ENCODE results near the gene ARHGEF28. TPM values are rescaled to one million over a fixed set of nuclear protein-coding genes. Genes with fewer than 3 reads are reported as not detected.

Gene ARHGEF28
- polyA plus RNA-seq, 2 donors = 5.9 to 6.5 TPM

- H3K27ac ChIP-seq (ENCODE audit: low read depth in 2 of 2, low read length in 1 of 2) = peak overlapping the region in 1 of 2 donors; percentile 8
- no peaks in the 10 kb centered on the region for H3K4me1 ChIP-seq (ENCODE audit: control insufficient read depth in 2 of 2, insufficient read depth in 2 of 2, low read length in 1 of 2)
- H3K27me3 ChIP-seq (ENCODE audit: control insufficient read depth in 1 of 2, insufficient read depth in 2 of 2, low read length in 2 of 2) = no peaks in the 10 kb centered on the region
- H3K36me3 ChIP-seq (ENCODE audit: control insufficient read depth in 2 of 2, insufficient read depth in 2 of 2, low read length in 1 of 2) = no peaks in the 10 kb centered on the region
- no peaks in the 10 kb centered on the region for H3K9me3 ChIP-seq (ENCODE audit: control insufficient read depth in 2 of 2, insufficient read depth in 1 of 2, low read depth in 1 of 2, low read length in 1 of 2)
- H3K4me3 ChIP-seq (ENCODE audit: low read depth in 1 of 2, low read length in 2 of 2) = peak overlapping the region in 1 of 2 donors; percentile 27
- 46 to 50% methylated on average over 8 of the region's 8 CpGs for WGBS, 2 donors
Measured at GRCh38 chr5:73814233-73814846, 188.3 kb downstream of the ARHGEF28 start.

DNA sequence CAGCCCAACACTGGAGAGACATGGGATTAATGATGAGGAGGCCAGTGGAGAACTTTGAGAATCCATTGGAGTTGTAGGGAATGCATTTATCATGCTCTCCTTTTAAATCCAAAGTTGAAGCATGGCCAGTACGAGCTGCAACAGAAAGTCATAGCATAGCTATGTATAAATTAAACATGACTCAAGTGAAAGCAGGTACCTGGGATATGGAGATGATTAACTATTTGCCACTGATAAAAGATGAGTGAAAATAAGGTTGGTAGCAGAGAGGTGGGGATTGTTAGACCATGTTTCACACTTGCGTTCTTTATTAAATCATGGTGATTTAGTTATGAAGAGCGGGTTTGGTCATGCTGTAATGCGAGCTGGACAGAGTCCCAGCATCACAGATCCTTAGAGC lies 189.6 kb downstream of the ARHGEF28 start:
- 50 to 61% methylated on average over 4 of the region's 4 CpGs for WGBS, 2 donors
- Histone ChIP-seq H3K4me3 (ENCODE audit: low read depth in 1 of 2, low read length in 2 of 2) (no peak overlapping the region), H3K9me3 (ENCODE audit: control insufficient read depth in 2 of 2, insufficient read depth in 1 of 2, low read depth in 1 of 2, low read length in 1 of 2) (no peaks in the 10 kb centered on the region), H3K36me3 (ENCODE audit: control insufficient read depth in 2 of 2, insufficient read depth in 2 of 2, low read length in 1 of 2) (no peaks in the 10 kb centered on the region), H3K27ac (ENCODE audit: low read depth in 2 of 2, low read length in 1 of 2) (no peak overlapping the region), H3K27me3 (ENCODE audit: control insufficient read depth in 1 of 2, insufficient read depth in 2 of 2, low read length in 2 of 2) (no peaks in the 10 kb centered on the region), H3K4me1 (ENCODE audit: control insufficient read depth in 2 of 2, insufficient read depth in 2 of 2, low read length in 1 of 2) (peaks cover 0 to 8% of the 10 kb centered on the region in 2 donors)

DNA sequence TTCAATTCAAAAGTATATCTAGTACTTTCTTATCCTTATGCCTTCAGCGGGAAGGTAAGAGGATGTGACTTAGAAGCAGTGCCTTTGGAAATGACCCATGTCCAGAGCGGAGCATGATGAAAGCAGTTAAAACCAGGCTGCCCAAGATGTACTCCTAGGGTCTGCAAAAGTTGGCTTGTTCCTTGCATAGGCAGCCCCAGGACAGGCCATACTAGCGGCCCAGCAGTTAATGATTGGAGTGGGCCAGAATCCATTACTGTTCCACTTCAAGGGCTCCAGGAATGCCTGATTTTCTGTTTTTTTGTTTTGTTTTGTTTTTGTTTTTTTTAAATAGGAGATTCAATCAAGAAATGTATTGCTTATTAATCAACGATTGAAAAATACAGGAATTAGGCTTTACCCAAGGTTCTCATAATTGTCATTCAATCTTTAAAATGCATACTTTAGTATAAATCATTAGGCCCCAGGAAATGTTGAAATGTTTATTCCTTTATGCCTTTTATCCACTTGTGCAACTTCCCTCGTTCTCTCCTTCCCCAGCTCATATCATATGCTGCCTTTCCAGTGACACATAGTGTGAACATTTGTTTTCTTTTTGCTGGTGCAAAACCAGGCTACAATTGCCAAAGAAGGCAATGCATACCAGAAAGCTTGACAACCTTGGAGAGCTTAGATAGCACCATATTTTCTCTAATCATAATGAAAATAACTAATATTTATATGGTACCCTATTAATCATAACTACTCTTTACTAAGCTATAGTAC lies 190.8 kb downstream of the ARHGEF28 start:
- peaks cover 0 to 9% of the 10 kb centered on the region in 2 donors for H3K4me1 ChIP-seq (ENCODE audit: control insufficient read depth in 2 of 2, insufficient read depth in 2 of 2, low read length in 1 of 2)
- no peak overlapping the region for H3K4me3 ChIP-seq (ENCODE audit: low read depth in 1 of 2, low read length in 2 of 2)
- 85 to 87% methylated on average over 5 of the region's 5 CpGs for WGBS, 2 donors
- H3K36me3 ChIP-seq (ENCODE audit: control insufficient read depth in 2 of 2, insufficient read depth in 2 of 2, low read length in 1 of 2) = no peaks in the 10 kb centered on the region
- no peaks in the 10 kb centered on the region for H3K27me3 ChIP-seq (ENCODE audit: control insufficient read depth in 1 of 2, insufficient read depth in 2 of 2, low read length in 2 of 2)
- no peaks in the 10 kb centered on the region for H3K9me3 ChIP-seq (ENCODE audit: control insufficient read depth in 2 of 2, insufficient read depth in 1 of 2, low read depth in 1 of 2, low read length in 1 of 2)
- no peak overlapping the region for H3K27ac ChIP-seq (ENCODE audit: low read depth in 2 of 2, low read length in 1 of 2)

DNA sequence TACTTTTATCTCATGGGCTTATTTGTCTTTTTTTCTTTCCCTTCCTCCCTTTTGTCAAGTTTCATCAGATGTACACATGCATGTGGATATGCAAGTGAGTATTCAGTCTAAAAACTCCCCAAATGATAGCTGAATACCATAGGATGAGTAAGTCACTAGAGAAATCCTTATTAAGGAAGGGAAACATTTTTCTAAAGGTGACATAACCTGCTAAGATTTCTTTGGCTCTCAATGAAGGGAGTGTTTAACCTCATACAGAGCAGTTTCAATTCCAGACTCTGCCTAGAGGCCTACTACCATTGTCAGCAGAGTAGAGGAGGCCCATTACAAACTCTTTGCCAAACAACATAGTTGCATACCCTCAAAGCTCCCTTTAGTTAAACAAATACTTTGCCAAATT lies 192.4 kb downstream of the ARHGEF28 start:
- Histone ChIP-seq H3K36me3 (ENCODE audit: control insufficient read depth in 2 of 2, insufficient read depth in 2 of 2, low read length in 1 of 2) (no peaks in the 10 kb centered on the region), H3K4me3 (ENCODE audit: low read depth in 1 of 2, low read length in 2 of 2) (no peak overlapping the region), H3K4me1 (ENCODE audit: control insufficient read depth in 2 of 2, insufficient read depth in 2 of 2, low read length in 1 of 2) (peaks cover 0 to 9% of the 10 kb centered on the region in 2 donors), H3K27ac (ENCODE audit: low read depth in 2 of 2, low read length in 1 of 2) (no peak overlapping the region), H3K27me3 (ENCODE audit: control insufficient read depth in 1 of 2, insufficient read depth in 2 of 2, low read length in 2 of 2) (no peaks in the 10 kb centered on the region), H3K9me3 (ENCODE audit: control insufficient read depth in 2 of 2, insufficient read depth in 1 of 2, low read depth in 1 of 2, low read length in 1 of 2) (no peaks in the 10 kb centered on the region)

GRCh38 chr5:73820326-73820725 lies 194.3 kb downstream of the ARHGEF28 start:
- no peak overlapping the region for H3K27ac ChIP-seq (ENCODE audit: low read depth in 2 of 2, low read length in 1 of 2)
- 71 to 77% methylated on average over 2 of the region's 2 CpGs for WGBS, 2 donors
- no peaks in the 10 kb centered on the region for H3K36me3 ChIP-seq (ENCODE audit: control insufficient read depth in 2 of 2, insufficient read depth in 2 of 2, low read length in 1 of 2)
- no peaks in the 10 kb centered on the region for H3K9me3 ChIP-seq (ENCODE audit: control insufficient read depth in 2 of 2, insufficient read depth in 1 of 2, low read depth in 1 of 2, low read length in 1 of 2)
- H3K27me3 ChIP-seq (ENCODE audit: control insufficient read depth in 1 of 2, insufficient read depth in 2 of 2, low read length in 2 of 2) = no peaks in the 10 kb centered on the region
- no peak overlapping the region for H3K4me3 ChIP-seq (ENCODE audit: low read depth in 1 of 2, low read length in 2 of 2)
- peaks cover 0 to 12% of the 10 kb centered on the region in 2 donors for H3K4me1 ChIP-seq (ENCODE audit: control insufficient read depth in 2 of 2, insufficient read depth in 2 of 2, low read length in 1 of 2)

DNA sequence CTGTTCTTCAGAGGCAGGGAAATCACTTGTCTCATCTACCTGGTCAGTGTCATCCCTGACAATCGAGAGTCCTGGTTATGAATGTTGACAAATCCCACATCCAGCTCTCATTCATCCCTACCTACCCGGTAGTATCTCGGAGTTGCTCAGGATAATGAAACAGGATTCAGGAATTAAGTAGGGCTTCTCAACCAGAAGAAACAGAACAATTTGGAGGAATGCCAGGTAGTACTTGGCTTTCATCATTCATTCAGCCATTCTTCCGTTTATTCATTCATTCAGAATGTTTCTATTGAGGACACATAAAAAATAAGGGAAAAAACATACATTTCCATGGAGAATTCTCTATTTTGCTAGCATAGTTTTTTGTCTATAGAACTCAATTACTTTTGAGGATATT lies 195.0 kb downstream of the ARHGEF28 start:
- peaks cover 0 to 12% of the 10 kb centered on the region in 2 donors for H3K4me1 ChIP-seq (ENCODE audit: control insufficient read depth in 2 of 2, insufficient read depth in 2 of 2, low read length in 1 of 2)
- no peak overlapping the region for H3K27ac ChIP-seq (ENCODE audit: low read depth in 2 of 2, low read length in 1 of 2)

DNA sequence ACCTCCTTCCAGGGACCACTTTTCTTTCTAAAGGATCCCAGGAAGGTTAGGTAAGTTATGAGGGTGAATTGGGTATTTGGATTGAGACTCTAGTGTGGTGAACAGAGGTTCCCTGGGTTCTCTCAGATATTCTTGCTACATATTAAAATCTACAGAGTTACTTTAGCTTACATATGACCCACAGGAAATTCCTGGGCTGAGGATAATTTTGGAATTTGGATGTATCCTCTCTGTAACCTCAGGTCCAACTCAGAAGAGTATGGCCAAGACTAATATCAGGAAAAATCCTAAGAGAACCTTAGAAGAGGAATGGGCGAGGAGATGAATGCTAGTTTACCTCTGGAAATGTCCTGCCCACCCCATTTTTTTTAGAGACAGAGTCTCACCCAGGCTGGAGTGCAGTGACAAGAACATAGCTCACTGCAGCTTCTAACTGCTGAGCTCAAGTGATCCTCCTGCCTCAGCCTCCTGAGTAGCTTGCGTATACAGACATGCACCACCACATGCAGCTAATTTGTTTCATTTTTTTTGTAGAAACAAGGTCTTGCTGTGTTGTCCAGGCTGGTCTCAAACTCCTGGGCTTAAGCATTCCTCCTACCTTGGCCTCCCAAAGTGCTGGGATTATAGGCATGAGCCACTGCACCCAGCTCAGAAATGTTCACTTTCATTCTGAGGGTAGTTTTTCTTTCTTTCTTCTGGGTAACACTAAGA lies 196.4 kb downstream of the ARHGEF28 start:
- Histone ChIP-seq H3K27ac (ENCODE audit: low read depth in 2 of 2, low read length in 1 of 2) (peak overlapping the region in 1 of 2 donors; percentile 2), H3K9me3 (ENCODE audit: control insufficient read depth in 2 of 2, insufficient read depth in 1 of 2, low read depth in 1 of 2, low read length in 1 of 2) (no peaks in the 10 kb centered on the region), H3K4me1 (ENCODE audit: control insufficient read depth in 2 of 2, insufficient read depth in 2 of 2, low read length in 1 of 2) (peaks cover 2 to 14% of the 10 kb centered on the region in 2 donors)

More for the DNA sequence above, 195.0 kb downstream of the ARHGEF28 start:
- Histone ChIP-seq H3K4me3 (ENCODE audit: low read depth in 1 of 2, low read length in 2 of 2) (no peak overlapping the region), H3K9me3 (ENCODE audit: control insufficient read depth in 2 of 2, insufficient read depth in 1 of 2, low read depth in 1 of 2, low read length in 1 of 2) (no peaks in the 10 kb centered on the region), H3K27me3 (ENCODE audit: control insufficient read depth in 1 of 2, insufficient read depth in 2 of 2, low read length in 2 of 2) (no peaks in the 10 kb centered on the region), H3K36me3 (ENCODE audit: control insufficient read depth in 2 of 2, insufficient read depth in 2 of 2, low read length in 1 of 2) (no peaks in the 10 kb centered on the region)
- 55 to 64% methylated on average over 4 of the region's 4 CpGs for WGBS, 2 donors

GRCh38 chr5:73822989-73823339 lies 197.0 kb downstream of the ARHGEF28 start:
- 33 to 43% methylated on average over 4 of the region's 4 CpGs for whole genome bisulfite sequencing, 2 donors
- Histone ChIP-seq H3K9me3 (ENCODE audit: control insufficient read depth in 2 of 2, insufficient read depth in 1 of 2, low read depth in 1 of 2, low read length in 1 of 2) (no peaks in the 10 kb centered on the region), H3K36me3 (ENCODE audit: control insufficient read depth in 2 of 2, insufficient read depth in 2 of 2, low read length in 1 of 2) (no peaks in the 10 kb centered on the region), H3K27me3 (ENCODE audit: control insufficient read depth in 1 of 2, insufficient read depth in 2 of 2, low read length in 2 of 2) (no peaks in the 10 kb centered on the region), H3K27ac (ENCODE audit: low read depth in 2 of 2, low read length in 1 of 2) (peak overlapping the region in 1 of 2 donors; percentile 31), H3K4me1 (ENCODE audit: control insufficient read depth in 2 of 2, insufficient read depth in 2 of 2, low read length in 1 of 2) (peaks cover 2 to 14% of the 10 kb centered on the region in 2 donors), H3K4me3 (ENCODE audit: low read depth in 1 of 2, low read length in 2 of 2) (no peak overlapping the region)

More for the DNA sequence above, 196.4 kb downstream of the ARHGEF28 start:
- WGBS, 2 donors = 90 to 92% methylated on average over 2 of the region's 2 CpGs
- no peaks in the 10 kb centered on the region for H3K27me3 ChIP-seq (ENCODE audit: control insufficient read depth in 1 of 2, insufficient read depth in 2 of 2, low read length in 2 of 2)
- H3K36me3 ChIP-seq (ENCODE audit: control insufficient read depth in 2 of 2, insufficient read depth in 2 of 2, low read length in 1 of 2) = no peaks in the 10 kb centered on the region
- H3K4me3 ChIP-seq (ENCODE audit: low read depth in 1 of 2, low read length in 2 of 2) = no peak overlapping the region

GRCh38 chr5:73823508-73823925 lies 197.5 kb downstream of the ARHGEF28 start:
- 62% methylated on average over 1 of the region's 1 CpG for WGBS, 2 donors
- H3K4me1 ChIP-seq (ENCODE audit: control insufficient read depth in 2 of 2, insufficient read depth in 2 of 2, low read length in 1 of 2) = peaks cover 2 to 14% of the 10 kb centered on the region in 2 donors

More at GRCh38 chr5:73823508-73823925, 197.5 kb downstream of the ARHGEF28 start:
- no peak overlapping the region for H3K27ac ChIP-seq (ENCODE audit: low read depth in 2 of 2, low read length in 1 of 2)
- H3K9me3 ChIP-seq (ENCODE audit: control insufficient read depth in 2 of 2, insufficient read depth in 1 of 2, low read depth in 1 of 2, low read length in 1 of 2) = no peaks in the 10 kb centered on the region
- H3K36me3 ChIP-seq (ENCODE audit: control insufficient read depth in 2 of 2, insufficient read depth in 2 of 2, low read length in 1 of 2) = no peaks in the 10 kb centered on the region
- no peak overlapping the region for H3K4me3 ChIP-seq (ENCODE audit: low read depth in 1 of 2, low read length in 2 of 2)
- H3K27me3 ChIP-seq (ENCODE audit: control insufficient read depth in 1 of 2, insufficient read depth in 2 of 2, low read length in 2 of 2) = no peaks in the 10 kb centered on the region
